H9 (cell line): ENCODE measurements around the gene KRT12. TPM values are rescaled to one million over a fixed set of nuclear protein-coding genes. Genes with fewer than 3 reads are reported as not detected.

Experiments used
- DNase-seq: peaks from one replicate; pipeline ENCODE4 v3.0.0-alpha.2; 2017
- H2AFZ ChIP-seq: one replicate; pipeline ENCODE4 v1.6.1; 2013; ENCODE audit warnings: mild to moderate bottlenecking, low read length, control low read depth, moderate library complexity
- H2AK5ac ChIP-seq: 2 replicates; pipeline ENCODE4 v1.6.1; 2013; ENCODE audit warnings: low read length, control low read depth, mixed read lengths; ENCODE audit not compliant: insufficient read length
- H2BK120ac ChIP-seq: one replicate; pipeline ENCODE4 v1.6.1; 2013; ENCODE audit warnings: low read depth, mild to moderate bottlenecking, low read length, control low read depth, inconsistent platforms; ENCODE audit not compliant: poor library complexity, severe bottlenecking
- H2BK12ac ChIP-seq: 2 replicates; pipeline ENCODE4 v1.6.1; 2013; ENCODE audit warnings: low read length, control low read depth, mixed read lengths, low read depth; ENCODE audit not compliant: insufficient read length
- H2BK15ac ChIP-seq: 2 replicates; pipeline ENCODE4 v1.6.1; 2013; ENCODE audit warnings: low read depth, low read length, control low read depth
- H2BK20ac ChIP-seq: one replicate; pipeline ENCODE4 v1.6.1; 2013; ENCODE audit warnings: low read depth, mild to moderate bottlenecking, low read length, control low read depth, inconsistent platforms; ENCODE audit not compliant: poor library complexity, severe bottlenecking
- H2BK5ac ChIP-seq: 2 replicates; pipeline ENCODE4 v1.6.1; 2013; ENCODE audit warnings: low read length, control low read depth, mixed read lengths; ENCODE audit not compliant: insufficient read length
- H3K14ac ChIP-seq: 2 replicates; pipeline ENCODE4 v1.6.1; 2013; ENCODE audit warnings: low read length, control low read depth; ENCODE audit not compliant: insufficient read depth
- H3K18ac ChIP-seq: 2 replicates; pipeline ENCODE4 v1.6.1; 2013; ENCODE audit warnings: low read depth, mild to moderate bottlenecking, mixed read lengths, low read length, control low read depth; ENCODE audit not compliant: insufficient read length
- H3K23ac ChIP-seq: 2 replicates; pipeline ENCODE4 v1.6.1; 2013; ENCODE audit warnings: low read length, control low read depth, mixed read lengths, low read depth; ENCODE audit not compliant: insufficient read length
- H3K23me2 ChIP-seq: 2 replicates; pipeline ENCODE4 v1.6.1; 2013; ENCODE audit warnings: low read depth, mild to moderate bottlenecking, mixed read lengths, low read length, control low read depth; ENCODE audit not compliant: insufficient read length, poor library complexity, severe bottlenecking
- H3K27ac ChIP-seq: 2 replicates; pipeline ENCODE4 v1.5.1; 2013; ENCODE audit warnings: low read length, control low read depth, mixed read lengths, low read depth; ENCODE audit not compliant: insufficient read length
- H3K27me3 ChIP-seq: 2 replicates; pipeline ENCODE4 v1.6.1; 2013; ENCODE audit warnings: low read length, control low read depth, inconsistent platforms; ENCODE audit not compliant: insufficient read depth
- H3K4ac ChIP-seq: 2 replicates; pipeline ENCODE4 v1.6.1; 2013; ENCODE audit warnings: low read depth, mild to moderate bottlenecking, control low read depth, inconsistent platforms, low read length, moderate library complexity
- H3K4me1 ChIP-seq: 2 replicates; pipeline ENCODE4 v1.6.1; 2013; ENCODE audit warnings: low read length, control low read depth, inconsistent platforms; ENCODE audit not compliant: insufficient read depth
- H3K4me2 ChIP-seq: 2 replicates; pipeline ENCODE4 v1.6.1; 2013; ENCODE audit warnings: low read length, control low read depth, mixed read lengths; ENCODE audit not compliant: insufficient read length, insufficient read depth
- H3K56ac ChIP-seq: 2 replicates; pipeline ENCODE4 v1.6.1; 2013; ENCODE audit warnings: low read depth, mild to moderate bottlenecking, mixed read lengths, low read length, control low read depth; ENCODE audit not compliant: insufficient read length
- H3K79me1 ChIP-seq: 2 replicates; pipeline ENCODE4 v1.6.1; 2013; ENCODE audit warnings: low read depth, mild to moderate bottlenecking, moderate library complexity, low read length, control low read depth, inconsistent platforms; ENCODE audit not compliant: insufficient read depth, poor library complexity, severe bottlenecking
- H3K79me2 ChIP-seq: 2 replicates; pipeline ENCODE4 v1.6.1; 2013; ENCODE audit warnings: low read length, control low read depth, inconsistent platforms; ENCODE audit not compliant: insufficient read depth
- H3K9ac ChIP-seq: 2 replicates; pipeline ENCODE4 v1.6.1; 2013; ENCODE audit warnings: low read length, control low read depth, mixed read lengths; ENCODE audit not compliant: insufficient read length; ENCODE audit errors: extremely low read depth
- H3K9me3 ChIP-seq: one replicate; pipeline ENCODE4 v1.6.1; 2013; ENCODE audit warnings: low read depth, low read length, inconsistent platforms; ENCODE audit not compliant: control insufficient read depth
- H3T11ph ChIP-seq: one replicate; pipeline ENCODE4 v1.6.1; 2013; ENCODE audit warnings: mild to moderate bottlenecking, low read length, control low read depth, inconsistent platforms
- H4K20me1 ChIP-seq: one replicate; pipeline ENCODE4 v1.6.1; 2013; ENCODE audit not compliant: control insufficient read depth, insufficient read length, insufficient read depth
- H4K5ac ChIP-seq: 2 replicates; pipeline ENCODE4 v1.6.1; 2013; ENCODE audit warnings: low read depth, mild to moderate bottlenecking, mixed read lengths, low read length, control low read depth; ENCODE audit not compliant: insufficient read length
- H4K8ac ChIP-seq: replicated peaks from 2 replicates; pipeline ENCODE4 v1.6.1; 2013; ENCODE audit warnings: low read length, control low read depth, mixed read lengths, low read depth; ENCODE audit not compliant: insufficient read length
- H4K91ac ChIP-seq: 2 replicates; pipeline ENCODE4 v1.6.1; 2013; ENCODE audit warnings: low read depth, mild to moderate bottlenecking, moderate library complexity, mixed read lengths, low read length, control low read depth; ENCODE audit not compliant: insufficient read length
- H3K27ac Mint-ChIP-seq, 3 experiments: 2 replicates in 2 of 3; 3 replicates in 1 of 3; pipeline ENCODE4 v1.8.0; 2020 to 2021; ENCODE audit warnings: mixed read lengths in 3 of 3, mild to moderate bottlenecking in 1 of 3, moderate library complexity in 1 of 3
- H3K27me3 Mint-ChIP-seq: 2 replicates; pipeline ENCODE4 v1.8.0; 2021; ENCODE audit warnings: low read depth, mild to moderate bottlenecking, moderate library complexity, mixed read lengths
- H3K36me3 Mint-ChIP-seq, 3 experiments: 2 replicates in 2 of 3; 3 replicates in 1 of 3; pipeline ENCODE4 v1.8.0; 2020 to 2021; ENCODE audit warnings: low read depth in 3 of 3, mixed read lengths in 3 of 3; ENCODE audit not compliant: insufficient read depth in 1 of 3
- H3K4me1 Mint-ChIP-seq, 2 experiments: 2 replicates each; pipeline ENCODE4 v1.8.0; 2020; ENCODE audit warnings: mixed read lengths in 2 of 2
- H3K4me3 Mint-ChIP-seq, 2 experiments: 2 replicates in 1 of 2; 3 replicates in 1 of 2; pipeline ENCODE4 v1.8.0; 2020 to 2021; ENCODE audit warnings: mild to moderate bottlenecking in 2 of 2, mixed read lengths in 2 of 2, moderate library complexity in 1 of 2
- H3K9me3 Mint-ChIP-seq, 2 experiments: 2 replicates in 1 of 2; 3 replicates in 1 of 2; pipeline ENCODE4 v1.8.0; 2020; ENCODE audit warnings: mild to moderate bottlenecking in 2 of 2, mixed read lengths in 2 of 2, moderate library complexity in 1 of 2
- total RNA-seq: library from RNA; stranded (reverse); gene quantifications from 2 replicates; pipeline ENCODE4 v1.2.1, GENCODE V29; 2021
- TF ChIP-seq, protein P1 (sequence below): fragments of 200-600 bp; sonication (generic); conservative IDR thresholded peaks from 3 replicates; pipeline ENCODE4 v1.8.0; 2021; ENCODE audit warnings: antibody characterized with exemption, mild to moderate bottlenecking

Gene KRT12
- total RNA-seq, 1 experiment from 2014 or later = not detected

DNA sequence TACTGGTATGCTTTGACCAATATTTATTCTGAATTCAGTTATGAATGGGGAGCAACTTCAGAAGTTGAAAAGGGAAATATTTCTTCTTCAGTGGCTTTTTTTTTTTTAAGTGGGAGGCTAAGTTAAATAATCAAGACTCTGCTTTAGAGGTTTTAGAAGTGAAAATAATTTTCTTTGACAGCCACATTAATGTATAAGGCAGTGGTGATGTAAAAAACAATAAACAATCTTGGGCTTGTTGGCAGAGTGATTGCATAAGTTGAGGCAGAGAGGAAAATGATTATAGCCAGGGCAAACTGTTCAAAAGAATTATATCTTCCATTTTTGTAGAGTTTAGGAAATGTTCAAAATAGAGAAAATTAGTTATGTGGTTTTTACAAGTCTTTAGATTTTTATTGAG is 5.4 kb upstream of the KRT12 start:
- DNase-seq = no peak
- TF ChIP-seq, protein P1, sequence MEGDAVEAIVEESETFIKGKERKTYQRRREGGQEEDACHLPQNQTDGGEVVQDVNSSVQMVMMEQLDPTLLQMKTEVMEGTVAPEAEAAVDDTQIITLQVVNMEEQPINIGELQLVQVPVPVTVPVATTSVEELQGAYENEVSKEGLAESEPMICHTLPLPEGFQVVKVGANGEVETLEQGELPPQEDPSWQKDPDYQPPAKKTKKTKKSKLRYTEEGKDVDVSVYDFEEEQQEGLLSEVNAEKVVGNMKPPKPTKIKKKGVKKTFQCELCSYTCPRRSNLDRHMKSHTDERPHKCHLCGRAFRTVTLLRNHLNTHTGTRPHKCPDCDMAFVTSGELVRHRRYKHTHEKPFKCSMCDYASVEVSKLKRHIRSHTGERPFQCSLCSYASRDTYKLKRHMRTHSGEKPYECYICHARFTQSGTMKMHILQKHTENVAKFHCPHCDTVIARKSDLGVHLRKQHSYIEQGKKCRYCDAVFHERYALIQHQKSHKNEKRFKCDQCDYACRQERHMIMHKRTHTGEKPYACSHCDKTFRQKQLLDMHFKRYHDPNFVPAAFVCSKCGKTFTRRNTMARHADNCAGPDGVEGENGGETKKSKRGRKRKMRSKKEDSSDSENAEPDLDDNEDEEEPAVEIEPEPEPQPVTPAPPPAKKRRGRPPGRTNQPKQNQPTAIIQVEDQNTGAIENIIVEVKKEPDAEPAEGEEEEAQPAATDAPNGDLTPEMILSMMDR = no peak
- no peak overlapping the region for H4K91ac ChIP-seq
- H3K4me3 Mint-ChIP-seq = no peak overlapping the region
- H2BK5ac ChIP-seq = no peak overlapping the region
- no peak overlapping the region for H3K27ac Mint-ChIP-seq
- H2AFZ ChIP-seq = no peak overlapping the region
- no peaks in the 10 kb centered on the region for H3K27me3 ChIP-seq
- no peak overlapping the region for H3K56ac ChIP-seq
- H2BK20ac ChIP-seq = no peak overlapping the region
- no peaks in the 10 kb centered on the region for H3K27me3 Mint-ChIP-seq
- no peak overlapping the region for H4K5ac ChIP-seq
- no peak overlapping the region for H2AK5ac ChIP-seq
- H3K36me3 Mint-ChIP-seq = no peaks in the 10 kb centered on the region
- no peaks in the 10 kb centered on the region for H3K79me2 ChIP-seq
- H3K14ac ChIP-seq = no peak overlapping the region
- H4K8ac ChIP-seq = no peak overlapping the region
- H3K4me2 ChIP-seq = no peak overlapping the region
- H2BK15ac ChIP-seq = no peak overlapping the region
- H3K27ac ChIP-seq = no peak overlapping the region
- H3K4me1 Mint-ChIP-seq = peaks cover 24 to 28% of the 10 kb centered on the region in 2 experiments
- no peaks in the 10 kb centered on the region for H3K9me3 Mint-ChIP-seq
- no peak overlapping the region for H3K18ac ChIP-seq
- H2BK120ac ChIP-seq = no peak overlapping the region
- H3K9ac ChIP-seq = no peak overlapping the region
- no peaks in the 10 kb centered on the region for H3K9me3 ChIP-seq
- no peaks in the 10 kb centered on the region for H3K4me1 ChIP-seq
- no peak overlapping the region for H3K4ac ChIP-seq
- no peak overlapping the region for H2BK12ac ChIP-seq
- H3K79me1 ChIP-seq = no peaks in the 10 kb centered on the region
- H3K23ac ChIP-seq = no peak overlapping the region
- no peak overlapping the region for H3T11ph ChIP-seq
- no peaks in the 10 kb centered on the region for H4K20me1 ChIP-seq
- no peaks in the 10 kb centered on the region for H3K23me2 ChIP-seq
